Measurements from ENCODE around the gene DUSP19.

Gene DUSP19

DNA sequence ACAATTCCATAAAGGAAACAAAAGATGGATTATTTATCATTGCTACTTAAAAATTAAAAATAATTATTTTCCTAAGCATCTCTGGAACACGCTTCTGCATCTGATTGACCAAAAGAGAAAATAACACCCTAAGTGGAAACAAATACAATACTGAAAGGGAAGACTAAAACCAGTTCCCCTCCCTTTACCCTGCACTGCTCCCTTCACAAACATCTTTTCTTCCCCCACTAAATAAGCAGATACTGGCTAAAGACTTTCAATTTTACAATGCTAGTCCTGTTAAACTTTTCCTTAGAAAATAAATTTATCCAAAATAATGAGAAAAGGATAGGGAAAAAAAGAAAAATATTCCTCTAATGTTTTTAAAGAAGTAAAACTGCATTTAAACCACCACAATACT, 44.6 kb upstream of the DUSP19 start:
- TF ChIP-seq ZNF70 (CRISPR knock-in tag; IDR thresholded peaks at IDR 0.05) = peak; percentile 93
- TF ChIP-seq ZC3H10 (CRISPR knock-in tag; IDR thresholded peaks at IDR 0.05) = no peak
- no peak for ATAC-seq

DNA sequence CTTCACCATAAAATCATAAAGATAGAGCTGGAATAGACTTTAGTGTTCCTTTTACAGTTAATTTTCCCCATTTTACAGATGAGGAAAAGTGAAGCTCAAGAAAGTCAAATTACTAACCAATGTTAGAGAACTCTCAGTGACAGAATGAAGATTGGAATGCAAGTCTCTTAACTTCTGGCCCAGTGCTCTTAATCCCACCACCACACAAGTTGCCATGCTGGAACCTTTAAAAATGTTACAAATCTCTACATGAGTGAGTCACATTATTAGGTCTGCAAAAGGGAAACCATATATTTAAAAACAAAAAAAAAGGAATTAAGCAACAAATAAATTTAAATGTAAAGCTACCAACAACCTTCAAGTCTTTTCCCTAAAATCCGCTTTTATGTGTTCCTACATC, 43.7 kb upstream of the DUSP19 start:
- TF ChIP-seq CREB5 (CRISPR knock-in tag; IDR thresholded peaks at IDR 0.05; ENCODE audit: low read depth) (no peak), CSDC2 (CRISPR knock-in tag; IDR thresholded peaks at IDR 0.05) (no peak)
- ATAC-seq = no peak

DNA sequence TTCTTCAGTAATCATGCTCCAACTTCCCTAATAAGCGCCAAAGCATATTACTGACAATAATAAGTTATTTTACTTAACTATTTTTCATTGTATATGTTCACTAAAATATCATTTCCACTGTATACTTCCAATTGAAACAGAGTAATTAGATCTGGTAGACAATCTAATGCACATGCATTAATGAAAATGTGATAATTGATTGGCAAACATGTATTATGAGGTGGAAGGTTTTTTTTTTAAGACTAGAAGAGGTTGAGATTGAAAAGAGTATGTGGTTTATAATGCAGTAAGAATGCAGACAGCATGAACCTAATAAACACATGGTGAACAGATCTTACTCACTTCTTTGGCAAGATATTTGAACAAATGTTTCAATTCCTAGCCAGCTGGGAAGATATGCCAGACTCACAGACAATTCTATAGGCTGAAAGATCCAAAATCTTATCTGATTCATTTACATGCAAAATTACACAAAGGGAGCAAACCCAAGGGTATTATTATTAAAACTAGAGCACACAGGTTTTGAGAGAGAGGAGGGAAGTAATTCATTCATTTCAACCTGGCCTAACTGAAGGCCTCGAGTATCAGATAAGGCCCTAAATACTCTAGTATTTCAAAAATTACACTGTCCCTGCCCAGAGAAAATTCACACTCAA, 43.1 kb upstream of the DUSP19 start:
- no peak for TF ChIP-seq ZFP3 (CRISPR knock-in tag; IDR thresholded peaks at IDR 0.05)
- no peak for TF ChIP-seq ZNF70 (CRISPR knock-in tag; IDR thresholded peaks at IDR 0.05)
- TF ChIP-seq TSHZ2 (CRISPR knock-in tag; IDR thresholded peaks at IDR 0.05) = no peak
- no peak for TF ChIP-seq RARB (CRISPR knock-in tag; IDR thresholded peaks at IDR 0.05)
- TF ChIP-seq ESRRG (CRISPR knock-in tag; IDR thresholded peaks at IDR 0.05) = no peak
- peak; percentile 19; the same call in 1 of the 2 replicates for TF ChIP-seq ISL1 (CRISPR knock-in tag; IDR thresholded peaks at IDR 0.05)
- TF ChIP-seq TOX (CRISPR knock-in tag; IDR thresholded peaks at IDR 0.05; ENCODE audit: borderline replicate concordance) = no peak
- no peak for TF ChIP-seq ZNF8 (CRISPR knock-in tag; IDR thresholded peaks at IDR 0.05)
- ATAC-seq = peak; percentile 10; the same call in 1 of the 3 replicates

GRCh38 chr2:183035954-183036669, 42.4 kb upstream of the DUSP19 start:
- no peak for TF ChIP-seq SNAI2 (CRISPR knock-in tag; IDR thresholded peaks at IDR 0.05)
- no peak for TF ChIP-seq ZC3H10 (CRISPR knock-in tag; IDR thresholded peaks at IDR 0.05)
- TF ChIP-seq GLIS3 (CRISPR knock-in tag; IDR thresholded peaks at IDR 0.05) = no peak
- no peak for TF ChIP-seq CSDC2 (CRISPR knock-in tag; IDR thresholded peaks at IDR 0.05)
- TF ChIP-seq RARB (CRISPR knock-in tag; IDR thresholded peaks at IDR 0.05) = no peak
- TF ChIP-seq, protein P1, sequence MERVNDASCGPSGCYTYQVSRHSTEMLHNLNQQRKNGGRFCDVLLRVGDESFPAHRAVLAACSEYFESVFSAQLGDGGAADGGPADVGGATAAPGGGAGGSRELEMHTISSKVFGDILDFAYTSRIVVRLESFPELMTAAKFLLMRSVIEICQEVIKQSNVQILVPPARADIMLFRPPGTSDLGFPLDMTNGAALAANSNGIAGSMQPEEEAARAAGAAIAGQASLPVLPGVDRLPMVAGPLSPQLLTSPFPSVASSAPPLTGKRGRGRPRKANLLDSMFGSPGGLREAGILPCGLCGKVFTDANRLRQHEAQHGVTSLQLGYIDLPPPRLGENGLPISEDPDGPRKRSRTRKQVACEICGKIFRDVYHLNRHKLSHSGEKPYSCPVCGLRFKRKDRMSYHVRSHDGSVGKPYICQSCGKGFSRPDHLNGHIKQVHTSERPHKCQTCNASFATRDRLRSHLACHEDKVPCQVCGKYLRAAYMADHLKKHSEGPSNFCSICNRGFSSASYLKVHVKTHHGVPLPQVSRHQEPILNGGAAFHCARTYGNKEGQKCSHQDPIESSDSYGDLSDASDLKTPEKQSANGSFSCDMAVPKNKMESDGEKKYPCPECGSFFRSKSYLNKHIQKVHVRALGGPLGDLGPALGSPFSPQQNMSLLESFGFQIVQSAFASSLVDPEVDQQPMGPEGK (CRISPR knock-in tag; IDR thresholded peaks at IDR 0.05; ENCODE audit: borderline replicate concordance) = no peak
- TF ChIP-seq POU6F1 (CRISPR knock-in tag; IDR thresholded peaks at IDR 0.05; ENCODE audit: borderline replicate concordance, low read depth) = no peak
- TF ChIP-seq ZNF70 (CRISPR knock-in tag; IDR thresholded peaks at IDR 0.05) = no peak
- no peak for TF ChIP-seq TOX (CRISPR knock-in tag; IDR thresholded peaks at IDR 0.05; ENCODE audit: borderline replicate concordance)
- TF ChIP-seq PPARA (CRISPR knock-in tag; IDR thresholded peaks at IDR 0.05; ENCODE audit: borderline replicate concordance) = no peak
- no peak for TF ChIP-seq BACH2 (CRISPR knock-in tag; IDR thresholded peaks at IDR 0.05; ENCODE audit: borderline replicate concordance)
- TF ChIP-seq TCF4 (CRISPR knock-in tag; IDR thresholded peaks at IDR 0.05; ENCODE audit: borderline replicate concordance) = no peak
- no peak for TF ChIP-seq ARNTL (CRISPR knock-in tag; IDR thresholded peaks at IDR 0.05; ENCODE audit: borderline replicate concordance, low read depth)
- TF ChIP-seq ZNF8 (CRISPR knock-in tag; IDR thresholded peaks at IDR 0.05) = no peak
- TF ChIP-seq ISL1 (CRISPR knock-in tag; IDR thresholded peaks at IDR 0.05) = no peak
- no peak for TF ChIP-seq OSR1 (CRISPR knock-in tag; IDR thresholded peaks at IDR 0.05)
- TF ChIP-seq CREB5 (CRISPR knock-in tag; IDR thresholded peaks at IDR 0.05; ENCODE audit: low read depth) = no peak
- no peak for ATAC-seq

All from SK-N-SH treated with all-trans-retinoic acid at 6 μM for 48 hours (cell line).